Measurements from ENCODE around the gene OR10D3. TPM values are rescaled to one million over a fixed set of nuclear protein-coding genes. Genes with fewer than 3 reads are reported as not detected.

OR10D3 gene
- total and polyA plus RNA-seq, 2 of the 13 experiments (the other 11 are each of a cell fraction or from before 2014, with no cell fraction given): not detected

GRCh38 chr11:124160986-124161385 lies 22.2 kb upstream of the OR10D3 start:
- no peak for ATAC-seq
- Histone ChIP-seq H3K9ac (ENCODE audit: insufficient read depth, low read depth, low read length) (no peak overlapping the region), H3K36me3 (replicated peaks in 1 of 2; ENCODE audit: control insufficient read depth in 1 of 2, insufficient read depth in 2 of 2, low read length in 2 of 2) (no peaks in the 10 kb centered on the region), H3K79me2 (ENCODE audit: insufficient read depth, low read length) (no peaks in the 10 kb centered on the region), H4K20me1 (ENCODE audit: insufficient read depth, low read length) (no peaks in the 10 kb centered on the region), H2AFZ (ENCODE audit: low read length) (no peak overlapping the region), H3K27ac (ENCODE audit: extremely low read length, insufficient read depth, low read length) (no peak overlapping the region), H3K4me3 (replicated peaks in 1 of 3; ENCODE audit: insufficient read depth in 1 of 3, low read depth in 2 of 3, low read length in 3 of 3) (no peak overlapping the region), H3K4me1 (ENCODE audit: insufficient read depth, low read length) (no peaks in the 10 kb centered on the region), H3K4me2 (ENCODE audit: low read depth, low read length) (no peak overlapping the region), H3K27me3 (ENCODE audit: control insufficient read depth in 1 of 2, insufficient read depth in 2 of 2, low read length in 2 of 2) (no peaks in the 10 kb centered on the region; a peak in 1 of 5 replicates), H3K9me3 (ENCODE audit: low read length) (no peaks in the 10 kb centered on the region)
- intact Hi-C loops (cut with micrococcal nuclease; ENCODE audit: unreplicated experiment) (no loop called here), in situ Hi-C loops (cut with HindIII; ENCODE audit: extremely low pct_ligation_motif_present, low pct_unique_long_range_greater_than_20kb) (no loop called here)
- TF ChIP-seq, protein P1, sequence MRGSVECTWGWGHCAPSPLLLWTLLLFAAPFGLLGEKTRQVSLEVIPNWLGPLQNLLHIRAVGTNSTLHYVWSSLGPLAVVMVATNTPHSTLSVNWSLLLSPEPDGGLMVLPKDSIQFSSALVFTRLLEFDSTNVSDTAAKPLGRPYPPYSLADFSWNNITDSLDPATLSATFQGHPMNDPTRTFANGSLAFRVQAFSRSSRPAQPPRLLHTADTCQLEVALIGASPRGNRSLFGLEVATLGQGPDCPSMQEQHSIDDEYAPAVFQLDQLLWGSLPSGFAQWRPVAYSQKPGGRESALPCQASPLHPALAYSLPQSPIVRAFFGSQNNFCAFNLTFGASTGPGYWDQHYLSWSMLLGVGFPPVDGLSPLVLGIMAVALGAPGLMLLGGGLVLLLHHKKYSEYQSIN (CRISPR knock-in tag; IDR thresholded peaks at IDR 0.05; ENCODE audit: borderline replicate concordance): no peak
- no peak for TF ChIP-seq SCMH1 (CRISPR knock-in tag; IDR thresholded peaks at IDR 0.05; ENCODE audit: borderline replicate concordance)
- TF ChIP-seq BCL3 (CRISPR knock-in tag; IDR thresholded peaks at IDR 0.05): no peak
- TF ChIP-seq TBX2 (CRISPR knock-in tag; IDR thresholded peaks at IDR 0.05; ENCODE audit: borderline replicate concordance): no peak
- no peak for TF ChIP-seq KMT2A (CRISPR knock-in tag; IDR thresholded peaks at IDR 0.05)
- TF ChIP-seq ELF3 (CRISPR knock-in tag; IDR thresholded peaks at IDR 0.05): no peak
- TF ChIP-seq SP2 (CRISPR knock-in tag; IDR thresholded peaks at IDR 0.05): no peak
- TF ChIP-seq ZNF777 (CRISPR knock-in tag; IDR thresholded peaks at IDR 0.05): no peak
- no peak for TF ChIP-seq MBD4 (IDR thresholded peaks at IDR 0.05; ENCODE audit: borderline replicate concordance, low read length)
- BruUV-seq (replicated peaks): no TSS peak
- CTCF ChIA-PET (ENCODE audit: low intra/inter-chr PET ratio, low total read pairs): no interaction called here
- WGBS (ENCODE audit: low lambda C conversion rate): 22% methylated on average over 5 of the region's 5 CpGs
- FAIRE-seq: no peak
- no peak for DNase-seq (ENCODE audit: low spot score)
- POLR2A ChIA-PET: no interaction called here

All from HepG2 (cell line).